ENCODE measurements around the gene NUDT17.
"Not testable (repeated sequence)": the region's sequence is repeated elsewhere in the genome, so short reads cannot be mapped to it uniquely, and the experiment has no call there.

Gene NUDT17, protein sequence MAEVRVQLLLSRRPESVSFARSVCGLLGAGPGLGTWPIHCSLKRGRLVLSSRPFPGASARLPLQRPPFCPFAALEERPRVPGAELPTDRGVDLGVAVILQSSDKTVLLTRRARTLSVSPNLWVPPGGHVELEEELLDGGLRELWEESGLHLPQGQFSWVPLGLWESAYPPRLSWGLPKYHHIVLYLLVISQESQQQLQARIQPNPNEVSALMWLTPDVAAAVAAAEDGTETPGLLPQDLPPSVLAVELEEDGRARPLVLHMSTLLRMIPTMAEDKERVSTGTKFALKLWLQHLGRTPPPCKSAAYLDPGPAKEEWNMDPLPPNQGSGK

GRCh38 chr1:145845514-145846161, at the start of gene NUDT17:
Gene NUDT17 (plus strand): TSS chr1:145845630. CDS start chr1:145845641, 11 bp downstream.
- DNase-seq (ENCODE audit: low spot score) = no peak

- no peak for DNase-seq (ENCODE audit: low spot score)
These were observed 48.7 kb upstream of the NUDT17 start for GRCh38 chr1:145796753-145797152.

DNA sequence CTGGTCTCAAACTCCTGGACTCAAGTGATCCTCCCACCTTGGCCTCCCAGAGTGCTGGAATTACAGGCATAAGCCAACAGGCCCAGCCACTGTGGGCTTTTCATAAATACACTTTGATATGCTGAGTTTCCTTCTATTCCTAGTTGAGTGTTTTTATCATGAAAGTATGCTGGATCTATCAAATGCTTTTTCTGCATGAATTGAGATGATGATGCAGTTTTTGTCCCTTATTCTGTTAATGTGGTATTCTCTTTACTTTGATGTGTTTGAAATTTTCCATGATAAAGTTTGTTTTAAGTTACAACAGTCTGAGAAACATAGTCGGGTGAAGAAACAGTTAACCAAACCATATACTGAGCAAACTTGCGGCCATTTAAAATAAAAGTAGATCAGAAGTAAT, 45.6 kb upstream of the NUDT17 start:
- no peak for DNase-seq (ENCODE audit: low spot score)

GRCh38 chr1:145804235-145805045, 41.0 kb upstream of the NUDT17 start:
- no peak for DNase-seq (ENCODE audit: low spot score)

DNA sequence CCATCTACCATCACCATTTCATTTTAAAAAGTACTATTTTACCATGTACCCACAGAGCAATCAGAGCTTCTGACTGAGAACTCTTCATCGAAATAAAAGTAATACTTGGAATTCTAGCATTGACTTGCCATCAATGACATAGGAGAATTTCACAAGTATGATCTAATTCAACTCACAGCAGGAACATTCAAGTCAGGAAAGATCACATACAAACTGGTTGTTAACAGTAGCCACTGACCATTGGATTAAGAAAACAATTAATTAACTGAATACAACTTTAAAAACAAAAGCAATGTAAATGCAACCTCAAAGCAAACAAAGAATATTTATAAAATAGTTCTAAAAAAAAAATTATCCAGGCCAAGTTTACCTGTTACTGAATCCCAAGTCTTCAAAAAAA, 40.4 kb upstream of the NUDT17 start:
- DNase-seq (ENCODE audit: low spot score) = no peak

DNA sequence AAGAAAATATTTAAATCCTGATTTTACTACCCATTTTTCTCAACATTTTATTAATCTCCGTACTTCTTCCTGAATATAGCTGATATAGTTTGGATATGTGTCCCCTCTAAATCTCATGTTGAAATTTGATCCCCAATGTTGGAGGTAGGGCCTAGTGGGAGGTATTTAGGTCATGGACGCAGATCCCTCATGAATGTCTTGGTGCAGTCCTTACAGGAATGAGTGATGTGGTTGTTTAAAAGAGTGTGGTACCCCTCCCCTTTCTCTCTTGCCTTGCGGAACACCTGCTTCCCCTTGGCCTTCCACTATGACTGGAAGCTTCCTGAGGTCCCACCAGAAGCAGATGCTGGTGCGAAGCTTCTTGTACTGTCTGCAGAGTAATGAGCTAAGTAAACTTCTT, 39.0 kb upstream of the NUDT17 start:
- no peak for DNase-seq (ENCODE audit: low spot score)

DNA sequence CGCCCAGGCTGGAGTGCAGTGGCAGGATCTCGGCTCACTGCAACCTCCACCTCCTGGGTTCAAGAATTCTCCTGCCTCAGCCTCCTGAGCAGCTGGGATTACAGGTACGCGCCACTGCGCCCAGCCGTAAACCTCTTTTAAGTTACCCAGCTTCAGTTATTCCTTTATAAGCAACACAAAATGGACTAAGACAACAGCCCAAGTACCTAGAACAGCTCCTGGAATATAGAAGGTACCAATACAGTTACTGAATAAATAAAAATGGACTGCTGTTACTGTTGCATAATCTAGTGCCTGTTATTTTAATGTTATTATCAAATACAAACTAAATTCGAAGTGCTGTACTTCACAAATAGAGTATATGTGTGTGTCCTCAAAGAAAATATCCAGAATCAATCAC, 38.6 kb upstream of the NUDT17 start:
- no peak for DNase-seq (ENCODE audit: low spot score)

DNA sequence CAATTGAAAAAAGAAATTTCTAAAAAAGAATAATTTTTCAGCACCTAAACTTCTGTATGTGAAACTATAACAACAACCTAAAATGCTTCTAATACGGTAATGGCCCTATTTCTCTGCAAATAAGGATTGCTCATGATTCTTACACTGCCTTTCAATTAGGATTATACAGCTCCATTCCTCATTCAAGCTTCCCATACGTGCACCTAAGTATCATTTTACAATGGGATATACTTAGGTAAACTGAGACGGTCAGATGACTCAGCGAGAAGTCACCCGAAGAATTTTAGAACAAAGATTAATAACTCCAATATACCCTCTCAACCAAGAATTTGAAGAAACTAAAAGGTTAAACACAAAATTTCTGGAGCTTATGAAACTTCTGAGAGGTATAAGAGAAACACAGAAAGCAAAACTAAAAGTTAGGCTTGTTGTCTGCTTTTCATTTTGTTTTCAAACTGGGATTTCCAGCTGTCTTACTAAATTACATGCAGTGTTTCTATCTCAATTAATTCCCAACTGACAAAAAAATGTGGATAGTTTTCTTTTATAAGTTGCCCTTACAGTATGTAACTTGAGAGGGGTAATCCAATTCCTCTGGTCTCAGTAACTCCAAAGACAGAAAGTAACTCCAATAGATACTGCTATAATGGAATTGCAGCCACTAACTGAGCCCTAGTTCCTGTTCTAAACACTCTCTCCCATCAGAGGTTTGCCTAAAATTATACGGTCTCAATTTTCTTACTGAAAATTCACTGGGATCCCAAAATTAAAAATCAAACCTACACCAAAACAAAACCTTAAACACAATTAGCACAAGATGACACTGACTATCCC, 32.2 kb upstream of the NUDT17 start:
- not testable (repeated sequence) for DNase-seq (ENCODE audit: low spot score)

GRCh38 chr1:145818095-145818494, 27.3 kb upstream of the NUDT17 start:
- DNase-seq (ENCODE audit: low spot score) = not testable (repeated sequence)

DNA sequence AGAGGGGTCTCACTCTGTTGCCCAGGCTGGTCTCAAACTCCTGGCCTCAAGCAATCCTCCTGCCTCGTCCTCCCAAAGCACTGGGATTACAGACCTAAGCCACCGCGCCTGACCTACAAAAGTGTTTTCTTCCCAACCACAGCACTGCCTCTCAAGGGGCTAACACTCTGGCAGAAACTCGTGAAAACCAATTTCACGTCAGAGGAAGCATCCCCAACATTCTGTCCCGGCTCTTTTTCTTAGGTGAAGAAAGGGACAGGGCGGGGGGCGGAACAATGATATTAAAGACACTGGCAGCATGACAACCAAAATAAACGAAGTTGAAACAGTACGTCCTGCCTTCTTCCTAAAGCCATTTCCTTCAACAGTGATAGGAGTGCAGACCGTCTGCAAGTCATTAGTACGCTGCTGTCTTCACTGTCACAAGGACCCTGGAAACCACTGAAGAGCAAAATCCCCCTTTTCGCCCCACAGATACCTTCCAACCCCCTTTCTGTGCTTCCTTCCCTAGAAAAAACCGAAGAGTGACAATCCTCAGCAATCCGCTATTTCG, 22.6 kb upstream of the NUDT17 start:
- not testable (repeated sequence) for DNase-seq (ENCODE audit: low spot score)

DNA sequence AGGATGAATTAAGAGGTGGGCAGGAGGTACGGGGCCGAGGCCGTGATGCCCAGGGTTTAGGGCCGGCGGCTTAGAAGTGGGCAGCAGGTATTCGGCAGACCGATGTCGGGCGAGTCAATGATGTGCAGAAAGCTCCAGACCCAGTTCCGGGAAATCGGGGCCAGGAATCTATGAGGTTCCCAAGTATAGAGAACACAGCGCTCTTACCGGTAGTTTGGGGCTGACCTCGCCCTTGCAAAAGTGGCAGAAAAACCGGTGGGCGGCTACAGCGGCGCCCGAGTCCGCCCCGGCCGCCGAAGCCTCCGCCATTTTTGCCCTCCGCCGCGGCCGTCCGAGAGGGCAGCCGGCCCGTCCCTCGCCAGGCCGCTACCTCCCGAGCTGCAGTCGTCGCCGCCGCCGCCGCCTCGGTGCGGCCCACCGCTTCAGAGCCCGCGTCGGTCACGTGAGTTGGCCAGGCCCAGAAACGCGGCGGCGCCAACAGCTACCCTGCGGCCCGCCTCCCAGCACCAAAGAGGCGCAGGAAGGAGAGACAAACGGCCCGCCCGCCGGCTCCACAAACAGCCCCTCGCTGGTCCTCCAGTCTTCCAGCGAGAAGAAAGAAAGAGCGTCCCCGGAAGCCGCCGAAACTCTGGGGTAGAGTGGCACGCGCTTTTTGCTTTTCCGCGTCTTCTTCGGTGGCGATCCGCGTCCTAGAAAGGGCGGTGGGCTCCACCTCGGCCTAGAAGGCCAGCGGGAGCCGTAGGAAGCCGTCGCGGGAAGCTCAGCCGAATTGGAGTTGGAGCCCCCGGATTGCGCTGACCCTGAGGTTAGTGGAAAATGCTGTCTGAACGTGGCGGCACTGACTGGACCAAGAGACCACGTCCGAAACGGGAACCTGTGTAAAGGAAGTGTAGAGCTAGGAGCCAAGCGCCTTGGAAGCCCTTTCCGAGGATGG, 21.6 kb upstream of the NUDT17 start, which contains the start of the genes POLR3C and RNF115:
Gene POLR3C (plus strand): TSS at position 636 of the 934 bp plus-strand sequence. CDS start 1,577 bp downstream, outside the sequence.
Gene RNF115 (minus strand): TSS at position 531 of the 934 bp plus-strand sequence. CDS start 222 bp downstream, at position 309.
- DNase-seq (ENCODE audit: low spot score) = peak; percentile 82

DNA sequence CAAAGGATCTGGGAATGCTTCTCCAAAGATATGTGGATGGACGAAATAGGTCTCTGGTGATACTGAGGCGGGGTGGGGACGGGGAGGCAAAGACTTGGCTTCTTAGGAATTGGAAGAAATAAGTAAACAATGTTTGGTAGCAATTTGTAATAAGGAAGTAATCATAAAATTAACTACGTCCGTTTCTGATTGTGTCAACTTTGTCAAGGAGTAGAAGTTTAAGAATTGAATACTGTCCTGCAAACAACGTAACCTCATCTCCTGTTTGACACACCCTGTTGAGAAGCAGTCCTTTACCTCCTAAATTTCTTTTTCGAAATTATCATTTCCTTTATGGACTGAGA, 21.0 kb upstream of the NUDT17 start:
- DNase-seq (ENCODE audit: low spot score) = peak; percentile 57

- DNase-seq (ENCODE audit: low spot score) = no peak
These were observed 19.4 kb upstream of the NUDT17 start for GRCh38 chr1:145826030-145826429.

DNA sequence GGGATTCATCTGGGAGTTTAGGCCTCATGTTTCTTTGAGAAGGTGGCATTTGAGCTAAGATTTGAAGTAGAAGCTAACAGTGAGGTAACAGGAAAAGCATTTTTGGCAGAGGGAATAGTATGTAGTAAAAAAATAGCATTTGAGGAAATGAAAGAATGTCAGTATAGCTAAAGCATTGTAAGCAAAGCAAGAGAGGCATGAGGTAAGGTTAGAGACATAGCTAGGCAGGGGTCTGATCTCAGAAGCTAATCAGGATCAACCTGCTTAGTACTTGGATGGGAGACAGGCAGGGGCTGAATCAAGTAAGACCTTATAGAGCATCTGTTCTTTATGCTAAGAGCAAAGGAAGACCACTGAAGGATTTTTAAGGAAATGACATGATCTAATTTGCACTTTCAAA, 17.5 kb upstream of the NUDT17 start:
- no peak for DNase-seq (ENCODE audit: low spot score)

DNA sequence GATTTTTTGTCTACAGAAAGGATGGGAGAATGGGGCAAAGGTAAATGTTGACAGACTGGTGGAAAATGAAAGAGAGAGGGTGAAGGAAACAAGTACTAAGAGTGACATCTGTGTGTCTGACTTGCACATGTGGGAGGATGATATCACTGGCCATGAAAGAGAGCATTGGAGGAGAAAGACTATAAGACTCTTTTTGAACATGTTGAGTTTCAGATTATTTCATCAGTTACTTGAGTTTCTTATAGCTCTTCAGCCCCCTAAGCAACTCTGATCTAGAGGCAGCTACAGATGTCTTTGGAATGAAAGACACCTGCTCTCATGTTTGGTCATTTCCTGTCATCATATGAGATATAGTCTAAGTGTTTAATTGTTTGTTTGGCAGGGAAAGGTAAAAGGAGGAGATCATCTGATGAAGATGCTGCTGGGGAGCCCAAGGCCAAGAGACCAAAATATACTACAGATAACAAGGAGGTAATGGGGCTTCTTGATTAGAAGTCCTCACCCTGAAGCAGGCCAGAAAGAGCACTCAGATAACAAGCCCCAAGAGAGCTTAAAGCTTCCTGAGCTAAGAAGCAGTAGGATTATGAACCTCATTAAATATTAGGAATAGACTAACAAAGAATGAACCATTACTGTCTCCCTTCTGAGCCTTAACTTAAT, 16.9 kb upstream of the NUDT17 start:
- DNase-seq (ENCODE audit: low spot score) = no peak

DNA sequence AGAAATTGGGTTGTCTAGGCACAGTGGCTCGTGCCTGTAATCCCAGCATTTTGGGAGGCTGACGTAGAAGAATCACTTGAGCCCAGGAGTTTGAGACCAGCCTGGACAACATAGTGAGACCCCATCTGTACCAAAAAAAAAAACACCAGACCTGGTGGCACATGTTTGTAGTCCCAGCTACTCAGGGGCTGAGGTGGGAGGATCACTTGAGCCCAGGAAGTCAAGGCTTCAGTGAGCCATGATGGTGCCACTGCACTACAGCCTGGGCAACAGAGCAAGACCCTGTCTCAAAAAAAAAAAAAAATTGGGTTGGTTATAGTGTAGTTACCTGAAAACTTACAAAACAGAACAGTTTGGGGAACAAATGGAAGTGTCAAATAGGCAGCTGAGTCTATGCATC, 14.6 kb upstream of the NUDT17 start:
- DNase-seq (ENCODE audit: low spot score) = not testable (repeated sequence)

DNA sequence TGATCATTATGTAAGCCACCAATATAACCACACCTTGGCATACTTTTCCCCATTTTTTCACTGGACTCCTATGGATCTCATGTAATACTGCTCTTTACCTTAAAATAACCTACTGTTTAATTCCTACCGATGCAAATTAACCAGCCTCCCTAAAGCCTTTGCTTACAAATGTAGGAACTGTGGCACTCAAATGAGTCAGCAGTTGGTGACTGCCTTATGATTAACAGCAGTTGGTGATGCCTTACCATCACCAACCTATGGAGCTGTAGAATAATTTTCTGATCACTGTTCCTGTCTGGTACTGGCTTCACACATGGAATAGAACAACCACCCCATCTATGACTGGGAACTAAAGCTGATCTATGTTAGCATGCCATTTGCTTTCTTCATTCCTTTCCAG, 7.8 kb upstream of the NUDT17 start:
- DNase-seq (ENCODE audit: low spot score) = no peak

DNA sequence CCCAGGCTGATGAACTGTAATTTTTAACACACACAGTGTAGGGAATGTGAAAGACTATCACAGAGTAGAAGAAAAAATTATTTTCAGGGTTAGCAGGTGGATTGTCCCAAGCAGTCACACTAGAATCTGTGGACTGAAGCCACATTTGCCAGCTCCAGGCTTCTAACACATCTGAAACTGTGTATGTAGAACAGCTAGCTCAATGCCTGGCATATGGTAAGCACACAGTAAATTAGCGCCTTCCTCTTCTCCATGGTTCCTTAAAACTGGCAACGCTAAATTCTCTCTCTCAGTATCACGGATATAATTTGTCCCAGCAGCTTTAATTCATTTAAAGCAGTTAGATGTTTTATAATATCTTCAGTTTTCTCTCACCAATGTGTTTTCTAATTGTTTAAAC, 2.4 kb upstream of the NUDT17 start:
- no peak for DNase-seq (ENCODE audit: low spot score)

- DNase-seq (ENCODE audit: low spot score) = peak; percentile 56
These were observed 301 bp upstream of the NUDT17 start for GRCh38 chr1:145845144-145845513.

- no peak for DNase-seq (ENCODE audit: low spot score)
These were observed 777 bp downstream of the NUDT17 start for GRCh38 chr1:145846201-145846612.

Measured in pons (tissue), 1 donor.